Ectodermal cell (in vitro differentiated cells): ENCODE results near the gene KAZN.
"Not testable (repeated sequence)": the region's sequence is repeated elsewhere in the genome, so short reads cannot be mapped to it uniquely, and the experiment has no call there.

Experiments
- H3K27ac ChIP-seq: 2 replicates; pipeline ENCODE4 v1.7.0; 2013; ENCODE audit warnings: mild to moderate bottlenecking, low read depth, low read length; ENCODE audit not compliant: insufficient read depth, poor library complexity, severe bottlenecking
- H3K27me3 ChIP-seq: 2 replicates; pipeline ENCODE4 v1.7.0; 2013; ENCODE audit warnings: mild to moderate bottlenecking, low read length; ENCODE audit not compliant: insufficient read depth, control insufficient read depth, poor library complexity, severe bottlenecking
- H3K36me3 ChIP-seq: one replicate; pipeline ENCODE4 v1.7.0; 2013; ENCODE audit warnings: low read length; ENCODE audit not compliant: control insufficient read depth, insufficient read depth
- H3K4me1 ChIP-seq: one replicate; pipeline ENCODE4 v1.7.0; 2013; ENCODE audit warnings: low read length; ENCODE audit not compliant: control insufficient read depth, insufficient read depth
- H3K4me3 ChIP-seq: 2 replicates; pipeline ENCODE4 v1.7.0; 2013; ENCODE audit warnings: low read depth, low read length, control low read depth; ENCODE audit not compliant: insufficient read depth
- H3K9me3 ChIP-seq: 2 replicates; pipeline ENCODE4 v1.7.0; 2013; ENCODE audit warnings: mild to moderate bottlenecking, low read length, moderate library complexity; ENCODE audit not compliant: control insufficient read depth
- WGBS, 2 experiments: methylation state at CpG; one replicate each; pipeline ENCODE4 v1.1.7; 2013; ENCODE audit warnings: missing lambda C conversion rate in 2 of 2; 5-methylcytosine and 5-hydroxymethylcytosine counted together

The KAZN gene

GRCh38 chr1:15035236-15035635, 436.8 kb downstream of the KAZN start:
- H3K4me1 ChIP-seq: no peaks in the 10 kb centered on the region
- WGBS, 2 experiments: 91 to 95% methylated on average over 1 to 3 of the region's 3 CpGs
- no peak overlapping the region for H3K4me3 ChIP-seq
- H3K36me3 ChIP-seq: no peaks in the 10 kb centered on the region
- no peaks in the 10 kb centered on the region for H3K27me3 ChIP-seq
- H3K27ac ChIP-seq: no peak overlapping the region
- H3K9me3 ChIP-seq: no peaks in the 10 kb centered on the region

GRCh38 chr1:15036101-15036500, 437.6 kb downstream of the KAZN start:
- no peaks in the 10 kb centered on the region for H3K27me3 ChIP-seq
- H3K27ac ChIP-seq: no peak overlapping the region
- H3K4me3 ChIP-seq: no peak overlapping the region
- WGBS, 2 experiments: 83 to 84% methylated on average over 10 of the region's 10 CpGs
- no peaks in the 10 kb centered on the region for H3K36me3 ChIP-seq
- H3K4me1 ChIP-seq: no peaks in the 10 kb centered on the region
- H3K9me3 ChIP-seq: no peaks in the 10 kb centered on the region

GRCh38 chr1:15038232-15039016, 439.9 kb downstream of the KAZN start:
- 89 to 92% methylated on average over 5 to 7 of the region's 7 CpGs for WGBS, 2 experiments
- Histone ChIP-seq H3K9me3 (no peaks in the 10 kb centered on the region), H3K4me3 (no peak overlapping the region), H3K27ac (no peak overlapping the region), H3K27me3 (no peaks in the 10 kb centered on the region), H3K4me1 (peaks cover 4% of the 10 kb centered on the region), H3K36me3 (no peaks in the 10 kb centered on the region)

GRCh38 chr1:15039017-15039648, 440.6 kb downstream of the KAZN start:
- WGBS, 2 experiments: 93 to 94% methylated on average over 8 to 9 of the region's 9 CpGs

GRCh38 chr1:15039901-15040300, 441.4 kb downstream of the KAZN start:
- Histone ChIP-seq H3K27me3 (no peaks in the 10 kb centered on the region), H3K4me1 (peaks cover 4% of the 10 kb centered on the region), H3K36me3 (no peaks in the 10 kb centered on the region), H3K27ac (no peak overlapping the region), H3K9me3 (no peaks in the 10 kb centered on the region), H3K4me3 (no peak overlapping the region)
- 98% methylated on average over 5 of the region's 5 CpGs for WGBS, 2 experiments

More at GRCh38 chr1:15039017-15039648, 440.6 kb downstream of the KAZN start:
- Histone ChIP-seq H3K27ac (no peak overlapping the region), H3K4me3 (no peak overlapping the region), H3K9me3 (no peaks in the 10 kb centered on the region), H3K27me3 (no peaks in the 10 kb centered on the region), H3K4me1 (peaks cover 4% of the 10 kb centered on the region), H3K36me3 (no peaks in the 10 kb centered on the region)

- WGBS, 2 experiments: 96% methylated on average over 5 of the region's 5 CpGs
- not testable (repeated sequence) for H3K9me3 ChIP-seq
Observed at GRCh38 chr1:15040685-15041084, 442.2 kb downstream of the KAZN start.

GRCh38 chr1:15042866-15043265, 444.4 kb downstream of the KAZN start:
- no peaks in the 10 kb centered on the region for H3K9me3 ChIP-seq
- no peak overlapping the region for H3K4me3 ChIP-seq
- peaks cover 4% of the 10 kb centered on the region for H3K4me1 ChIP-seq
- no peaks in the 10 kb centered on the region for H3K36me3 ChIP-seq
- no peak overlapping the region for H3K27ac ChIP-seq
- 51 to 56% methylated on average over 8 of the region's 8 CpGs for WGBS, 2 experiments
- H3K27me3 ChIP-seq: no peaks in the 10 kb centered on the region

More at GRCh38 chr1:15040685-15041084, 442.2 kb downstream of the KAZN start:
- H3K4me3 ChIP-seq, H3K27me3 ChIP-seq, H3K36me3 ChIP-seq, H3K4me1 ChIP-seq, H3K27ac ChIP-seq: not testable (repeated sequence)

- 96 to 97% methylated on average over 20 of the region's 20 CpGs for WGBS, 2 experiments
- Histone ChIP-seq H3K27me3 (no peaks in the 10 kb centered on the region), H3K36me3 (no peaks in the 10 kb centered on the region), H3K9me3 (no peaks in the 10 kb centered on the region), H3K4me1 (peaks cover 4% of the 10 kb centered on the region), H3K27ac (no peak overlapping the region), H3K4me3 (no peak overlapping the region)
Observed at GRCh38 chr1:15043934-15044333, 445.4 kb downstream of the KAZN start.

GRCh38 chr1:15045123-15045522, 446.6 kb downstream of the KAZN start:
- H3K27me3 ChIP-seq: no peaks in the 10 kb centered on the region
- peaks cover 4% of the 10 kb centered on the region for H3K4me1 ChIP-seq
- WGBS, 2 experiments: 89 to 94% methylated on average over 7 of the region's 7 CpGs
- H3K4me3 ChIP-seq: no peak overlapping the region
- H3K36me3 ChIP-seq: no peaks in the 10 kb centered on the region
- H3K27ac ChIP-seq: no peak overlapping the region
- H3K9me3 ChIP-seq: no peaks in the 10 kb centered on the region

- no peaks in the 10 kb centered on the region for H3K27me3 ChIP-seq
- no peak overlapping the region for H3K4me3 ChIP-seq
- no peaks in the 10 kb centered on the region for H3K36me3 ChIP-seq
- WGBS, 2 experiments: 64 to 66% methylated on average over 14 of the region's 14 CpGs
- no peaks in the 10 kb centered on the region for H3K9me3 ChIP-seq
- H3K27ac ChIP-seq: no peak overlapping the region
- peaks cover 4% of the 10 kb centered on the region for H3K4me1 ChIP-seq
Observed at GRCh38 chr1:15046487-15047165, 448.1 kb downstream of the KAZN start.
